Spleen (tissue), 11 donors: ENCODE results near the gene DET1. TPM values are rescaled to one million over a fixed set of nuclear protein-coding genes. Genes with fewer than 3 reads are reported as not detected.

Experiments used
- DNase-seq: peaks from one replicate; pipeline ENCODE4 v3.0.0-alpha.2; 2020
- H3K27ac ChIP-seq, 8 donors: fragments of 200-600 bp; sonication (generic) in 7 of 8; 1 replicate in 4 of 8; 2 replicates in 4 of 8; pipeline versions ENCODE4 v1.5.0 to v1.8.0; 2016 to 2021; ENCODE audit warnings: inconsistent platforms in 4 of 8, mild to moderate bottlenecking in 4 of 8, moderate library complexity in 1 of 8
- H3K27me3 ChIP-seq, 7 donors: fragments of 200-600 bp; sonication (generic) in 6 of 7; replicated peaks in 1 of 7; 1 replicate in 4 of 7; 2 replicates in 3 of 7; pipeline versions ENCODE4 v1.5.0 to v1.8.0; 2016 to 2021; ENCODE audit warnings: inconsistent platforms in 3 of 7, mild to moderate bottlenecking in 1 of 7
- H3K36me3 ChIP-seq, 6 donors: fragments of 200-600 bp; sonication (generic) in 5 of 6; 1 replicate in 4 of 6; 2 replicates in 2 of 6; pipeline versions ENCODE4 v1.5.0 to v1.8.0; 2016 to 2021; ENCODE audit warnings: inconsistent platforms in 2 of 6
- H3K4me1 ChIP-seq, 6 donors: fragments of 200-600 bp; sonication (generic) in 5 of 6; 1 replicate in 3 of 6; 2 replicates in 3 of 6; pipeline versions ENCODE4 v1.5.0 to v1.8.0; 2016 to 2021; ENCODE audit warnings: inconsistent platforms in 3 of 6
- H3K4me3 ChIP-seq, 8 donors: fragments of 200-600 bp; sonication (generic) in 7 of 8; 1 replicate in 4 of 8; 2 replicates in 4 of 8; pipeline versions ENCODE4 v1.5.0 to v1.8.0; 2016 to 2021; ENCODE audit warnings: inconsistent platforms in 4 of 8, mild to moderate bottlenecking in 4 of 8, moderate library complexity in 2 of 8
- H3K9me3 ChIP-seq, 8 donors: fragments of 200-600 bp; sonication (generic) in 7 of 8; 1 replicate in 4 of 8; 2 replicates in 4 of 8; pipeline versions ENCODE4 v1.5.0 to v1.8.0; 2016 to 2021; ENCODE audit warnings: inconsistent platforms in 4 of 8
- POLR2A ChIP-seq, 3 donors: fragments of 450-650 bp; IDR thresholded peaks; one replicate each; pipeline ENCODE4 v1.5.1; 2017; ENCODE audit warnings: antibody characterized with exemption in 3 of 3, mild to moderate bottlenecking in 1 of 3
- POLR2AphosphoS5 ChIP-seq, 3 donors: sonication (generic); formaldehyde crosslinking; IDR thresholded peaks; one replicate each; pipeline ENCODE4 v1.5.1; 2017; ENCODE audit warnings: antibody characterized with exemption in 3 of 3
- WGBS, 5 donors: extraction: QIAGEN DNeasy Blood & Tissue Kit in 3 of 5; methylation state at CpG; one replicate each; pipeline versions ENCODE4 v1.1.5 to v1.1.7; 2013 to 2018; 5-methylcytosine and 5-hydroxymethylcytosine counted together
- intact Hi-C: fragments of 100-400 bp; cut with DNase I; formaldehyde crosslinking; loops from one replicate; pipeline ENCODE4 v1.15.0; 2023; ENCODE audit warnings: low total_unique reads
- polyA plus RNA-seq, 3 donors: library from polyadenylated mRNA; stranded (reverse); fragments of 200-250 nt; gene quantifications; one replicate each; pipeline ENCODE4 v1.2.1, GENCODE V29; 2013
- total RNA-seq, 7 donors: library from RNA; depleted of rRNA in 3 of 7; stranded (reverse); fragments of >200 nt in 3 of 7; fragmentation: NEBNext Ultra II Directional in 4 of 7; extraction: Animal tissue kit (Norgen Biotek cat#: 25700) in 4 of 7; gene quantifications; one replicate each; pipeline versions ENCODE4 v1.1.0 to v1.2.1, GENCODE V29; 2016 to 2021
- TF ChIP-seq, protein P1 (sequence below), 11 experiments: fragments of 200-600 bp in 7 of 11; fragments of 450-650 bp in 4 of 11; sonication (generic) in 4 of 11; IDR thresholded peaks in 8 of 11; conservative IDR thresholded peaks in 3 of 11; 1 replicate in 7 of 11; 2 replicates in 4 of 11; pipeline versions ENCODE4 v1.4.0 to v1.8.0; 2016 to 2021; ENCODE audit warnings: antibody characterized with exemption in 11 of 11, inconsistent platforms in 4 of 11, mild to moderate bottlenecking in 1 of 11
- donor health status: healthy with polysubstance abuse.
- donor health status: DM: no; HTN: no; CAD: no; lungs with moderate emphysema.
- donor health status: DM: no; HTN: no; CAD: no.
- donor health status: Bipolar disorder and iron deficiency.
- donor health status: healthy.
- donor health status: DM: no; HTN: no; CAD: no.
- donor health status: DM: yes; HTN: yes; CAD: no.

Gene DET1
- total and polyA plus RNA-seq, 10 donors: 1.3 to 11.5 (median 8.3) TPM

DNA sequence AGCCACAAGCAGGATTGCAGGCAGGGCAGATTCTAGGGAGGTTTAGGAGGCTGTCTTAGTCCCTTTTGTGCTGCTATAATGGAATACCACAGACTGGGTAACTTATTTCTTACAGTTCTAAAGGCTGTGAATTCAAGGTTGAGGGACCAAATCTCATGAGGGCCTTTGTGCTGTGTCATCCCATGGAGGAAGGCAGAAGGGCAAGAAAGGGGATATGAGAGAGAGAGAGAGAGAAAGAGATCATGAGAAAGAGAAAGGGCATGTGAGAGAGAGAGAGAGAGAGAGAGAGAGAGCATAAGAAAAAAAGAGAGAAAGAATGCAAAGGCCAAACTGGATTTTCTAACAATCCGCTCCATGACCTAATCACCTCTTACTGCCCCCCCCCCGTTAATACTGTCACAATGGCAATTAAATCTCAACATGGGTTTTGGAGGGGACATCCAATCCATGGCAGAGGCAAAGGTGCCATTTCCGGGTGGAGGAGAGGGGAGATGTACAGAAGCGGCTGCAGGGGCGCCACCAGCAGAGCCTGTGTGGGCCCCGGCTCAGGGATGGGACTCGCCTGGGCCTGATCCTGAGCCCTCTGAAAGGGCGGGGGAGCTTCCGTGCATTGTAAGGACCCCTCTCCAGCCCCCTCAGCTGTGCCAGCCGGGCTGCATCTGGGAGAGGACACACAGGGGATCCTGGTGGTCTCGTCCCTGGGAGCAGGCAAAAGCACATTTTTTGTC, 58.5 kb downstream of the DET1 start:
- Histone ChIP-seq H3K27me3 (no peaks in the 10 kb centered on the region), H3K9me3 (no peaks in the 10 kb centered on the region), H3K36me3 (no peaks in the 10 kb centered on the region), H3K4me1 (no peaks in the 10 kb centered on the region), H3K4me3 (no peak overlapping the region), H3K27ac (no peak overlapping the region)
- no peak for DNase-seq
- intact Hi-C loops: no loop called here
- TF ChIP-seq POLR2A (IDR thresholded peaks at IDR 0.05) (no peak), POLR2AphosphoS5 (IDR thresholded peaks at IDR 0.05) (no peak)
- TF ChIP-seq, protein P1, sequence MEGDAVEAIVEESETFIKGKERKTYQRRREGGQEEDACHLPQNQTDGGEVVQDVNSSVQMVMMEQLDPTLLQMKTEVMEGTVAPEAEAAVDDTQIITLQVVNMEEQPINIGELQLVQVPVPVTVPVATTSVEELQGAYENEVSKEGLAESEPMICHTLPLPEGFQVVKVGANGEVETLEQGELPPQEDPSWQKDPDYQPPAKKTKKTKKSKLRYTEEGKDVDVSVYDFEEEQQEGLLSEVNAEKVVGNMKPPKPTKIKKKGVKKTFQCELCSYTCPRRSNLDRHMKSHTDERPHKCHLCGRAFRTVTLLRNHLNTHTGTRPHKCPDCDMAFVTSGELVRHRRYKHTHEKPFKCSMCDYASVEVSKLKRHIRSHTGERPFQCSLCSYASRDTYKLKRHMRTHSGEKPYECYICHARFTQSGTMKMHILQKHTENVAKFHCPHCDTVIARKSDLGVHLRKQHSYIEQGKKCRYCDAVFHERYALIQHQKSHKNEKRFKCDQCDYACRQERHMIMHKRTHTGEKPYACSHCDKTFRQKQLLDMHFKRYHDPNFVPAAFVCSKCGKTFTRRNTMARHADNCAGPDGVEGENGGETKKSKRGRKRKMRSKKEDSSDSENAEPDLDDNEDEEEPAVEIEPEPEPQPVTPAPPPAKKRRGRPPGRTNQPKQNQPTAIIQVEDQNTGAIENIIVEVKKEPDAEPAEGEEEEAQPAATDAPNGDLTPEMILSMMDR (IDR thresholded peaks at IDR 0.05 in 8 of 11, conservative IDR thresholded peaks at IDR 0.05 in 3 of 11): no peak
- 51 to 75% (median 72%) methylated on average over 5 to 11 of the region's 11 CpGs for WGBS, 5 donors

DNA sequence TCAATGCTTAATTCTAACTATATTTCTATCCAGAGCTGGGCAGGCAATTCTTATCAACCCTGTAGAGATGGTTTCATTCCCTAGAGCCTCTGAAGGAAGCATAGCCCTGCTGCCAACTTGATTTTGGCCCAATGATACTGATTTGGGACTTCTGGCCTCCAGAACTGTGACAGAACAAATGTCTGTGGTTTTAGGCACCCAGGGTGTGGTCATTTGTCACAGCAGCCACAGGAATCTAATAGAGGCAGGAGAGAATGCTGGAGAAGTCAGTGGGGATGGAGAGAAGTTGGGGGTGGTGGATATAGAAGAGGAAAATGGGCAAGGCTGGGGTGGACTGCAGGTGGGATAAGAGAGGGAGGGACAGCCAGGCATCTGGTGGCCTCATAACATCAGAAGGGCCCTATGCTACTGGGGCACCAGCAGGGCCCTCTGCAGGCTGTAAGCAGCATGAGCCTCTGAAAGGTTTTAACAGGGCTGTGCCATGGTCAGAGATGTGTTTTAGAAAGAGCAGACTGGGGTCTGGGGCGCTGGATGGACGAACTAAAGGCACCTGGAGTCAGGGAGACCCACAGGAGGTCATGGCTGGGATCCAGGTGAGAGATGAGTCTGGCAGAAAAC, 59.2 kb downstream of the DET1 start:
- TF ChIP-seq POLR2AphosphoS5 (IDR thresholded peaks at IDR 0.05) (no peak), POLR2A (IDR thresholded peaks at IDR 0.05) (no peak)
- TF ChIP-seq, protein P1 (IDR thresholded peaks at IDR 0.05 in 8 of 11, conservative IDR thresholded peaks at IDR 0.05 in 3 of 11): no peak
- Histone ChIP-seq H3K27me3 (no peaks in the 10 kb centered on the region), H3K27ac (no peak overlapping the region), H3K4me1 (no peaks in the 10 kb centered on the region), H3K4me3 (no peak overlapping the region), H3K9me3 (no peaks in the 10 kb centered on the region), H3K36me3 (no peaks in the 10 kb centered on the region)
- DNase-seq: no peak
- 78 to 89% (median 84%) methylated on average over 2 of the region's 2 CpGs for WGBS, 5 donors
- intact Hi-C loops: no loop called here

- intact Hi-C loops: no loop called here
- Histone ChIP-seq H3K4me1 (no peaks in the 10 kb centered on the region), H3K9me3 (no peaks in the 10 kb centered on the region), H3K4me3 (no peak overlapping the region), H3K36me3 (peaks cover 0 to 15% (median 7%) of the 10 kb centered on the region in 6 donors), H3K27ac (no peak overlapping the region), H3K27me3 (no peaks in the 10 kb centered on the region)
- no peak for DNase-seq
- no peak for TF ChIP-seq POLR2AphosphoS5 (IDR thresholded peaks at IDR 0.05)
- TF ChIP-seq, protein P1 (IDR thresholded peaks at IDR 0.05 in 8 of 11, conservative IDR thresholded peaks at IDR 0.05 in 3 of 11): no peak
- TF ChIP-seq POLR2A (IDR thresholded peaks at IDR 0.05): no peak
- 67 to 73% (median 70%) methylated on average over 9 to 10 of the region's 10 CpGs for WGBS, 5 donors
Observed at GRCh38 chr15:88484682-88485331, 61.7 kb downstream of the DET1 start.

DNA sequence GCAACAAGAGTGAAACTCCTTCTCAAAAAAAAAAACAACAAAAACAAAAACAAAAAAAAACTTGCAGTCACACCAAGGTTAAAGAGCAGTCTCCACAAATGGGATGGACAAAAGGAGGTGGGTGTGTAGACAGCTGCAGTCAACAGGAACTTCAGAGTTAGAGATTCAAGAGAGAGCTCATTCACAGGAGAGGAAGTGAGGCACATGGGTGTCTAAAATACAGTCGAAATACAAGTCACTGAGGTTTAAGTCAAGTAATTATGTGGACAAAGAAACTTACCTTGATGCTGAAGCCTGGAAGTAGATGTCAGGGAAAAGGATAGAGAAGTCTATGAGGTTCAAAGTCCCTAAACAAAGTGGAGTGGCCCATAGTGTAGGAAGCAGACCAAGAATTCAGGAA, 64.2 kb downstream of the DET1 start:
- TF ChIP-seq POLR2AphosphoS5 (IDR thresholded peaks at IDR 0.05): no peak
- TF ChIP-seq, protein P1 (IDR thresholded peaks at IDR 0.05 in 8 of 11, conservative IDR thresholded peaks at IDR 0.05 in 3 of 11): no peak
- TF ChIP-seq POLR2A (IDR thresholded peaks at IDR 0.05): no peak
- Histone ChIP-seq H3K36me3 (peaks cover 0 to 40% (median 28%) of the 10 kb centered on the region in 6 donors), H3K4me3 (no peak overlapping the region), H3K27ac (no peak overlapping the region), H3K9me3 (no peaks in the 10 kb centered on the region), H3K27me3 (no peaks in the 10 kb centered on the region), H3K4me1 (no peaks in the 10 kb centered on the region)
- WGBS, 5 donors: 6 to 34% (median 20%) methylated on average over 1 of the region's 1 CpG
- intact Hi-C loops: no loop called here
- DNase-seq: no peak
